ENCODE data around the gene LOXL4.

The LOXL4 gene

DNA sequence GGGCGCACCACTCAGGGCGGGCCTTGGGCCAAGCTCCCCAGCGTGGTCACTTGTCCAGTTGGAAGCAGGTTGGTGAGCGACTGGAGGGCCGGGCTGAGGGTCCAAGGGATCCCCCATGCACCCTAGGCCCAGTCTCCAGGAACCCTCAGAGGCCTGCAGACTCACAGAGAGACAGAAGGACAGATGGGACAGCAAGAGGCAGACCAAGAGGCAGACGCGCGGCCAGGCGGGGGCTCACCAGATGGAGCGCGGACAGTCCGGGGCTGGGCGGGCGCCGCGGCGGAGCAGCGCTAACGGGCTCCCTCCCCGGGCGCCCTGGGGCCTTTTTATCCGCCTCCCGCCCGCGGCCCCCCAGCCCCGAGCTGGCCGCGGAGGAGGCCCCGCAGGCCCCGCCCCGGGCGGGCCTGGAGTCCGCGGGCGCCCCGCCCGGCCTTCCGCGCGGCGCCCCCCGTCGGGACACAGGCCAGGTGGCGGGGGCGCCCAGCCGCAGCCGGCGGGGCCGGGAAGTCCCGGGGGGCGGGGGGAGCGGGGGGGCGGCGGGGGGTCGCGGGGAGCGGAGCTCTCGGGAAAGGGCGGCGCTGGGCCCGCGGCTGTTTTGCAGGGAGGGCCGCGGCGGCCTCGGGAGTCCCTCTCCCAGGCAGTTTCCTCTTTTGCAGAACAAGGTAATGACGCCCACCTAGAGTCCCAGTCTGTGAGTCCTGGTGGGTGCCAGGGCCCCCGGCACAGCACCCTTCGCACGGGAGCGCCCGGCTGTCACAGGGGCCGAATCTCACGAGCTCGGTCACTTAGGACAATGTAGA, at the start of gene LOXL4:
TSS of gene LOXL4 (minus strand) at position 301 of the 800 bp plus-strand sequence. CDS start 5,175 bp downstream, outside the sequence.
- FAIRE-seq: no peak
- DNase-seq (ENCODE audit: insufficient read length, low spot score): no peak

- no peak for FAIRE-seq
- no peak for DNase-seq (ENCODE audit: insufficient read length, low spot score)
Observed at GRCh38 chr10:98316661-98317060, 48.7 kb upstream of the LOXL4 start.

DNA sequence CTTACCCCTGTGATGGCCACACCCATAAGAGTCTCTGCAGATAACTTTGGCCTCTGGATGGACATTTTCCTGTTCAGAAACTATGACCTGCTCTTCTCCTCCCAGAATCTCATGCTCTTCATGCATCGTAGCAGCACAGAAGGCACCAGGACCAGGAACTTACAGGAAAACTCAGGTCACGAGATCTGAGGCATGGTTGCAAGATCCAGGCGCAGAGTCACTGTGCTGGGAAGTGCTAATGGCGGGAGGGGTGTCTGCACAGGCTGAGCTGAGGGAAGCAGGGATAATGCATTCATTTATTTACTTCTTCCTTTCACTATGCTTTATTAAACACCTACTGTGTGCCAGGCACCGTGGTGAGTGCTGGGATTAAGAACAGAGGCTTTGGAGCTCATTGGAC, 48.2 kb upstream of the LOXL4 start:
- FAIRE-seq (no peak), DNase-seq (ENCODE audit: insufficient read length, low spot score) (no peak)

GRCh38 chr10:98314532-98315284, 46.7 kb upstream of the LOXL4 start:
- DNase-seq (ENCODE audit: insufficient read length, low spot score): no peak
- FAIRE-seq: no peak

- FAIRE-seq (no peak), DNase-seq (ENCODE audit: insufficient read length, low spot score) (no peak)
Observed at GRCh38 chr10:98313598-98313997, 45.6 kb upstream of the LOXL4 start.

- no peak for FAIRE-seq
- DNase-seq (ENCODE audit: insufficient read length, low spot score): no peak
Observed at GRCh38 chr10:98312822-98313221, 44.8 kb upstream of the LOXL4 start.

- FAIRE-seq (no peak), DNase-seq (ENCODE audit: insufficient read length, low spot score) (no peak)
Observed at GRCh38 chr10:98312349-98312748, 44.4 kb upstream of the LOXL4 start.

GRCh38 chr10:98310701-98311100, 42.7 kb upstream of the LOXL4 start:
- DNase-seq (ENCODE audit: insufficient read length, low spot score) (no peak), FAIRE-seq (no peak)

DNA sequence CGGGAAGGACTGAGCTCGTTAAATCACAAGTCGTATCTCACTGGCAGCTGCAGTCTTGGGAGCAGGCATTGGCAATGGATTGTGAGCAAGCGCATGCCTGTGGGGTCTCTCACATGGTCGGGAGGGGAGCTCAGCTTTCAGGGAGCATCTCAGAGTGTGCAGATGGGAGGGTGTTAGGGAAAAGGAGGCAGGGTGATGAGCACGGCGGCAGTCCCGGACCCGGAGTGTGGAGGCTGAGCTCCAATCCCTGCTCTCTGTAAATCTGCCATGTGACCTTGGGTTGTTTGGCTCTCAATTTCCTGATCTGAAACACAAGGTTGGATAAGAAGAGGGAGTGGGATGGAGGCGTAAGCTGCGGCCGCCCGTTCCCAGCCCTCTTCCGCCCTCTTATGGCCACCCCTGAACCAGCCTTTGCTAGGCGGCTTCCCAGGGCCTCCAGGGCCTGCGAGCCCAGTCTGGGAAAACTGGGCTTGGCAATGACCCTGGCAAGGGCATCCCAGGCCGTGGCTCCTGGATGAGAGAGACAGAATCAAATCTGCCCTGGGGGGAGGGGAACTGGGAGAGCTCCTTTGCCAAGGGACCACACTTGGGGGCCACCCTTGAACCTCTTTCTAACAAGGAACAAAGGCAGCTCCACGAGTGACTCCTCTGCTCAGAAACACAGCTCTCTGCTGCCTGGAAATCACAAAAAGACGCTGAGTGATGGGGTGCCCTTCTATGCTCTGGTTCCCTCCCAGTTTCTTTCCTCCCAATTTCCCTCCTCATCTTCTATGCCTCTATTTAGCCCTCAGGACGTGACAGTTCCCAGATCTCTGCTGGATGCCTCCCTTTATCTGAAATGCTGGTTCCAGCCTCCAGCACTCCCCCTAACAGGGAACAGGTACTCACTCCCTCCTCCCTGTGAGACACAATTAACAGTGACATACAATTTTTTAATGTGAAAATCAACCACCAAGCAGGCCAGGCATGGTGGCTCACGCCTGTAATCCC, 41.7 kb upstream of the LOXL4 start:
- peak; percentile 28 for DNase-seq (ENCODE audit: insufficient read length, low spot score)
- no peak for FAIRE-seq

DNA sequence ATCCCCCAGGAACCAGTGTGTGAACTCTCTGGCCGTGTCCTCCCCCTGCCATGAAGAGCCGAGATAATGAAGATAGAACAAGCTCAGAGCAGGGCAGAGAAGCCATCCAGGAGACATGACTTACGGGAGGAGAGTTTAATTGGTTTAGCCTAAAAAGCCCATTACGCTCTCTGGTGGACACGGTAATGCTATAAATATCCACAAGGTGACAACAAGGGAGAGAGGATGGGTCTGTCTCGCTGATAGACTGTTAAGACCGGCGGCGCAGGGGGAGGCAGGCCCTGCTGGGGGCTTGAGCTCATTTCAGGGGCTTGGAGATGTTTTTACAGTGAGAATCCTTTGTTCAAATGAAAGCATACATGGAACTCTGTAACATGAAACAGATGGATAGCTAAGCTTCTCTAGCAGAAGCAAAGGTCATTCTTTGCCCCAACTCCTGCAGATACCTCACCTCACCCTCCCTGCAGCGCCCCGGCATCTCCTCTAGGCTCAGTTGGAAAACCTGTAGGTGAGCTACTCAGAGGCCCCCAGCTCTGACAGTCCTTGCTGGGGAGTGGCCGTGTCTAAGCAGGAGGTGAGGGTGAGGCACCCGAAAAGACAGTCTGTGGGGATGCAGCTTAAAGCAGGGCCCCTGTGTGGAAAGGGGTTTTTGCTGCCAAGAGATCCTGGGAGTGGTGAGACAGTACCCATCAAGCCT, 40.8 kb upstream of the LOXL4 start:
- no peak for FAIRE-seq

DNA sequence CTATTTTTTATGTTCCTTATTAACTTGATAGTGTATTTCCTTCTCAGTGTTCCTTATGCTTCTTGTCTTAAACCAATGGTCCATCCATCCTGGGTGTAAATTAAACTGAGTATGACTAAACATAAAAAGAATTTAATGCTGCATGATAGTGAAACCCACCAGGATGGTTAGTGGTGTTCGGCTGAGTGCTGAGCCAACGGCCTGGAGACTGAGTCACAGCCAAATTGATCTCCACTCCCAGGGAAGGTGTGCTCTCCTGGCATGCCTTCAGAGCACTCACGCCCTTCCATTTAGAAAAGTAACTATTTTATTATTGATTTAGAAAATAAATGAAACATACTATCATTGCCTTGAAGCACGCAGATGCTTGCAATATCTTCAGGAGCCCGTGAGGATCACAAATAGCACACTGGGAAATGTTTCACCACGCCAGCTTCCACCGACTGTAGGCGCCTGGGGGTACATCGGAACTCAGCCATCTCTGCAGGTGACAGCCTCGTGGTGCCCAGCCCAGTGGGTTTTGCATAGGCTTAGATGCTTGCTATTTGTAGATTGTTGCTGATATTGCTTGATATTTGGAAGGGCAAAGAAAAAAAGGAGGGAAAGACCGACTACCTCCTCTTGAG, 40.0 kb upstream of the LOXL4 start:
- DNase-seq (ENCODE audit: insufficient read length, low spot score) (no peak), FAIRE-seq (no peak)

More for the DNA sequence above, 40.8 kb upstream of the LOXL4 start:
- no peak for DNase-seq (ENCODE audit: insufficient read length, low spot score)

- no peak for FAIRE-seq
Observed at GRCh38 chr10:98306501-98306900, 38.5 kb upstream of the LOXL4 start.

GRCh38 chr10:98303569-98303968, 35.6 kb upstream of the LOXL4 start:
- FAIRE-seq (no peak), DNase-seq (ENCODE audit: insufficient read length, low spot score) (no peak)

More at GRCh38 chr10:98306501-98306900, 38.5 kb upstream of the LOXL4 start:
- DNase-seq (ENCODE audit: insufficient read length, low spot score): no peak

DNA sequence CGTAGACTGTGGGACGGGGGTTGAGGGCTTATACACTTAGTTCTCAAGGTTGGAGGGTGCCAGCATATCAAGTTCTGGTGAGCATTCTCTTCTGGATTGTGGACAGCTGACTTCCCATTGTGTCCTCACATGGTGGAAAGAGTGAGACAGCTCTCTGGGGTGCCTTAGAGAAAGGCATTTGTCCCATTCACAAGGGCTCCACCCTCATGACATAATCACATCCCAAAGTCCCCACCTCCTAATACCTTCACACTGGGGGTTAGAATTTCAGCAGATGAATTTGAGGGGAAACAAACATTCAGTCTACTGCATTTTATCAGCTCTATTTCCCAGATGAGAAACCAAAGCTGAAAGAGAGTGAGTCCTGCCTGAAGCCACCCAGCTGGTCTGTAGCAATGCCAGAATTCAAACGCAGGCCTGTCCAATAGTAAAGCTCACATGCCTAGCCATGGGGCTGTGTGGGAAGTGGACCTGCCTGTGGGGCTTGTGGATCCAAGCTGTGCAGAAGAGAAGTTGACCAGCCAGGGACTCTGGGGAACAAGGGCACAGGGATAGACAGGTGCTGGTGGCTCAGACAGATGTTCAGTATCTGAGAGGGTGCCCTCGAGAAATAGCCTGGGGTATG, 34.9 kb upstream of the LOXL4 start:
- DNase-seq (ENCODE audit: insufficient read length, low spot score): no peak
- FAIRE-seq: no peak

GRCh38 chr10:98301664-98302319, 33.8 kb upstream of the LOXL4 start:
- FAIRE-seq (no peak), DNase-seq (ENCODE audit: insufficient read length, low spot score) (no peak)

DNA sequence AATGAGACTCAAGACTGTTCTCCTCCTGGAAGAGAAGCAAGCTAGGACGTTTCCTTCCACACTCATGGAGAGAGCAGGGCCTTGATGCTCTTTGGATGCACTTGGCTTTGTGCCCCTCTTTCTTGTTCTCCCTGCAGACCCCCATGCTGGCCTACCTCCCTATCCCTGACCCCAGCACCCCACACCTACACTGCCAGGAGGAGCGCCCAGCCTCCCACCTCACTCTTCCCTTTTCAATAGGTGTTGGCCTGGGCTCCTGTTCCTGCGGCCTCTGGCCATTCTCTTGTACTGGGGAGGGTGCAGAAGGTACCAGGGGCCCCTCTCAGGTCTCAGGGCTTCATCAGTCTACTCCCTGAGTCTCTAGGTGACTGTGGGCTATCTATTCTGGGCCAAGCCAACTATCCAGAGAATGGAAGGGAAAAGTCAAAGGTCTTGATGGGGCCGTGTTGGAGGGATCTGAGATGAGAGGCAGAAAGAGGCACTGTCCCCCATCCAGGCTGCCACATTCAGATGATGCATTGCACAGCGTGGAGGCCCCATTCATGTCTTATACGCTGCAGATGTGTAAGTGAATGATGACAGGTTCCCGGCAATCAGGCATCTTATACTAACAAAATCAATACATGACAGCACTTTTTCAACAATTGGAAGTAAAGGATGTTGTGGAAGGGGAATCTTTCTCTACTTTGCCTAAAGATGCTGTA, 32.7 kb upstream of the LOXL4 start:
- DNase-seq (ENCODE audit: insufficient read length, low spot score) (no peak), FAIRE-seq (no peak)

- FAIRE-seq (no peak), DNase-seq (ENCODE audit: insufficient read length, low spot score) (no peak)
Observed at GRCh38 chr10:98299341-98299740, 31.3 kb upstream of the LOXL4 start.

- DNase-seq (ENCODE audit: insufficient read length, low spot score) (no peak), FAIRE-seq (no peak)
Observed at GRCh38 chr10:98296524-98296923, 28.5 kb upstream of the LOXL4 start.

All from GM19239 (cell line).